Middle frontal gyrus (tissue), 1 donor: ENCODE results near the gene PPP1R9B.
A peak's percentile ranks its signal among the peaks of the same experiment; 100 is the strongest.

Source experiments
- DNase-seq: peaks from one replicate; pipeline ENCODE4 v3.0.0-alpha.2; 2015; ENCODE audit warnings: low spot score; ENCODE audit errors: extremely low spot score

Gene PPP1R9B

GRCh38 chr17:50173335-50173941 is 23.0 kb upstream of the PPP1R9B start:
- DNase-seq, result no peak

GRCh38 chr17:50172936-50173334 is 22.5 kb upstream of the PPP1R9B start:
- no peak for DNase-seq

- no peak for DNase-seq
Observed at GRCh38 chr17:50172130-50172529, 21.7 kb upstream of the PPP1R9B start.

- DNase-seq, result no peak
Observed at GRCh38 chr17:50171371-50172071, 21.0 kb upstream of the PPP1R9B start.

GRCh38 chr17:50170662-50171370 is 20.3 kb upstream of the PPP1R9B start:
- DNase-seq, result no peak

GRCh38 chr17:50169881-50170459 is 19.5 kb upstream of the PPP1R9B start:
- no peak for DNase-seq

- no peak for DNase-seq
Observed at GRCh38 chr17:50169121-50169764, 18.8 kb upstream of the PPP1R9B start.

GRCh38 chr17:50168319-50168718 is 17.8 kb upstream of the PPP1R9B start:
- no peak for DNase-seq

GRCh38 chr17:50167371-50167770 is 16.9 kb upstream of the PPP1R9B start:
- no peak for DNase-seq

- no peak for DNase-seq
Observed at GRCh38 chr17:50166518-50167181, 16.2 kb upstream of the PPP1R9B start.

GRCh38 chr17:50165867-50166517 is 15.5 kb upstream of the PPP1R9B start, which contains the start of gene SGCA:
TSS of gene SGCA (plus strand) at chr17:50166005. CDS start at chr17:50166041, 36 bp downstream.
- no peak for DNase-seq

- DNase-seq, result no peak
Observed at GRCh38 chr17:50165466-50165865, 15.0 kb upstream of the PPP1R9B start.

GRCh38 chr17:50165066-50165465 is 14.6 kb upstream of the PPP1R9B start:
- DNase-seq, result no peak

- no peak for DNase-seq
Observed at GRCh38 chr17:50164697-50164988, 14.2 kb upstream of the PPP1R9B start.

GRCh38 chr17:50163843-50164696 is 13.6 kb upstream of the PPP1R9B start:
- no peak for DNase-seq

- DNase-seq, result no peak
Observed at GRCh38 chr17:50162466-50163254, 12.2 kb upstream of the PPP1R9B start.

- DNase-seq, result no peak
Observed at GRCh38 chr17:50161911-50162288, 11.4 kb upstream of the PPP1R9B start.

- DNase-seq, result peak; percentile 85
Observed at GRCh38 chr17:50161023-50161910, 10.8 kb upstream of the PPP1R9B start.
